Uterus (tissue), 2 donors: Measurements from ENCODE around the gene ZNF483.

Source experiments
- CTCF ChIP-seq, 4 experiments: fragments of 200-600 bp in 2 of 4; fragments of 450-650 bp in 2 of 4; sonication (generic) in 2 of 4; IDR thresholded peaks; one replicate each; pipeline ENCODE4 v1.5.1; 2016 to 2019; ENCODE audit warnings: antibody characterized with exemption in 4 of 4, mild to moderate bottlenecking in 2 of 4, moderate library complexity in 1 of 4
- POLR2A ChIP-seq, 2 donors: fragments of 450-650 bp; IDR thresholded peaks; one replicate each; pipeline ENCODE4 v1.6.1; 2016; ENCODE audit warnings: antibody characterized with exemption in 2 of 2, mild to moderate bottlenecking in 1 of 2, moderate library complexity in 1 of 2

DNA sequence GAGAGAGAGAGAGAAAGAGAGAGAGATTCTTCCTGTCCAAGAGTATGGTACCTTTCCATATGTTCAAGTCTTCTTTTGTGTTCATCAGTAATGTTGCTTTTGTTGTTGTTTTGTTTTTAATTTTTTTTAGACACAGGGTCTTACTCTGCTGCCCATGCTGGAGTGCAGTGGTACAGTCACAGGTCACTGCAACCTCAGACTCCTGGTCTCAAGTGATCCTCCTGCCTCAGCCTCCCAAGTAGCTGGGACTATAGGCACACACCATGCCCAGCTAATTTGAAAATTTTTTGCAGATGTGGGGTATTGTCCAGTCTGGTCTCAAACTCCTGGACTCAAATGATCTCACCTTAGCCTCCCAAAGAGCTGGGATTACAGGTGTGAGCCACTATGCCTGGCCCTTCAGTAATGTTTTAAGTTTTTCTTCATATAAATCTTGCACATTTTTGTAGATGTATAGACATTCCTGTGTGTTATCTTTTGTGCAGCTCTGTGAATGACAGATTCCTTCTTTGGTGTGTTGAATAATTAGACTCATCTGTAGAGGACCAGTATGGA is 36.3 kb downstream of the ZNF483 start:
- TF ChIP-seq CTCF (IDR thresholded peaks at IDR 0.05) = no peak
- no peak for TF ChIP-seq POLR2A (IDR thresholded peaks at IDR 0.05)
